IMR-90 (cell line): ENCODE measurements around the gene CDKN1C. TPM values are rescaled to one million over a fixed set of nuclear protein-coding genes. Genes with fewer than 3 reads are reported as not detected.

Experiments used
- ATAC-seq: fragments of 200-7000 bp; cut with Tn5 transposase; 2 replicates; pipeline ENCODE4 v1.9.1; 2020; ENCODE audit warnings: low read depth, mild to moderate bottlenecking, moderate library complexity
- BruUV-seq: library from RNA; stranded (reverse); fragments of 400-500 nt; replicated peaks from 2 replicates; lab custom pipeline; 2021; lab: Mats Ljungman, UMichigan
- CTCF ChIA-PET: fragments of 300-600 bp; formaldehyde crosslinking; extraction: SDS; loops from one replicate; lab custom pipeline; 2021; ENCODE audit warnings: antibody characterized with exemption; lab: Yijun Ruan, JAX
- POLR2A ChIA-PET: fragments of 300-600 bp; sonication (Branson Sonifier 250); formaldehyde crosslinking; loops from one replicate; lab custom pipeline; 2022; ENCODE audit warnings: antibody characterized with exemption; ENCODE audit not compliant: unreplicated experiment; lab: Charles Lee
- DNase-seq: peaks from one replicate; pipeline ENCODE4 v3.0.0; 2013
- H2AFZ ChIP-seq: replicated peaks from 2 replicates; pipeline ENCODE3; 2013; ENCODE audit warnings: low read length, mild to moderate bottlenecking; ENCODE audit not compliant: poor library complexity
- H2AK5ac ChIP-seq: 2 replicates; pipeline ENCODE4 v1.6.1; 2013; ENCODE audit warnings: low read depth, low read length, inconsistent platforms
- H2AK9ac ChIP-seq: replicated peaks from 2 replicates; pipeline ENCODE3; 2013; ENCODE audit warnings: mild to moderate bottlenecking, low read depth, low read length, moderate library complexity; ENCODE audit not compliant: poor library complexity
- H2BK120ac ChIP-seq: 2 replicates; pipeline ENCODE4 v1.6.1; 2013; ENCODE audit warnings: low read depth, low read length, inconsistent platforms
- H2BK15ac ChIP-seq: 3 replicates; pipeline ENCODE4 v1.6.1; 2013; ENCODE audit warnings: low read depth, low read length, inconsistent platforms
- H2BK20ac ChIP-seq: 2 replicates; pipeline ENCODE4 v1.6.1; 2013; ENCODE audit warnings: low read depth, mild to moderate bottlenecking, inconsistent platforms, low read length, moderate library complexity
- H2BK5ac ChIP-seq: 2 replicates; pipeline ENCODE4 v1.6.1; 2013; ENCODE audit warnings: mild to moderate bottlenecking, low read depth, low read length, inconsistent platforms; ENCODE audit not compliant: poor library complexity, severe bottlenecking
- H3K14ac ChIP-seq: replicated peaks from 2 replicates; pipeline ENCODE4 v1.6.1; 2013; ENCODE audit warnings: low read depth, low read length, inconsistent platforms
- H3K18ac ChIP-seq: 2 replicates; pipeline ENCODE4 v1.6.1; 2013; ENCODE audit warnings: low read depth, low read length, control low read depth
- H3K23ac ChIP-seq: 2 replicates; pipeline ENCODE4 v1.6.1; 2013; ENCODE audit warnings: low read depth, low read length, inconsistent platforms
- H3K27ac ChIP-seq: 2 replicates; pipeline ENCODE4 v1.5.1; 2013; ENCODE audit warnings: mild to moderate bottlenecking, control low read depth, low read length; ENCODE audit not compliant: insufficient read depth
- H3K27me3 ChIP-seq: 2 replicates; pipeline ENCODE4 v1.6.1; 2013; ENCODE audit warnings: low read length; ENCODE audit not compliant: control insufficient read depth, insufficient read depth
- H3K36me3 ChIP-seq: 2 replicates; pipeline ENCODE4 v1.6.1; 2013; ENCODE audit warnings: low read length, mixed read lengths; ENCODE audit not compliant: control insufficient read depth, insufficient read depth
- H3K4ac ChIP-seq: 2 replicates; pipeline ENCODE4 v1.6.1; 2013; ENCODE audit warnings: low read depth, low read length, inconsistent platforms
- H3K4me1 ChIP-seq: 2 replicates; pipeline ENCODE4 v1.6.1; 2013; ENCODE audit warnings: low read length, mixed read lengths; ENCODE audit not compliant: control insufficient read depth, insufficient read depth
- H3K4me2 ChIP-seq: 2 replicates; pipeline ENCODE4 v1.6.1; 2013; ENCODE audit warnings: low read depth, mild to moderate bottlenecking, control low read depth, low read length, moderate library complexity
- H3K4me3 ChIP-seq: 2 replicates; pipeline ENCODE4 v1.5.1; 2013; ENCODE audit warnings: low read depth, mild to moderate bottlenecking, control low read depth, low read length, moderate library complexity; ENCODE audit not compliant: insufficient read depth
- H3K56ac ChIP-seq: 2 replicates; pipeline ENCODE4 v1.6.1; 2013; ENCODE audit warnings: low read length, inconsistent platforms; ENCODE audit not compliant: insufficient read depth; ENCODE audit errors: extremely low read depth
- H3K79me1 ChIP-seq, 2 experiments: 2 replicates each; pipeline ENCODE4 v1.6.1; 2013; ENCODE audit warnings: low read length in 2 of 2, inconsistent platforms in 1 of 2, low read depth in 1 of 2
- H3K9ac ChIP-seq: 2 replicates; pipeline ENCODE4 v1.6.1; 2013; ENCODE audit warnings: low read depth, low read length, control low read depth
- H3K9me1 ChIP-seq: 2 replicates; pipeline ENCODE4 v1.6.1; 2013; ENCODE audit warnings: low read length, inconsistent platforms; ENCODE audit not compliant: insufficient read depth
- H3K9me3 ChIP-seq: 2 replicates; pipeline ENCODE4 v1.6.1; 2013; ENCODE audit warnings: low read length; ENCODE audit not compliant: control insufficient read depth, insufficient read depth
- H4K20me1 ChIP-seq: 2 replicates; pipeline ENCODE4 v1.6.1; 2013; ENCODE audit warnings: low read length, inconsistent platforms; ENCODE audit not compliant: insufficient read depth
- H4K5ac ChIP-seq: 2 replicates; pipeline ENCODE4 v1.6.1; 2013; ENCODE audit warnings: mild to moderate bottlenecking, low read depth, low read length, control low read depth
- H4K8ac ChIP-seq, 2 experiments: 2 replicates each; pipeline ENCODE4 v1.6.1; 2013; ENCODE audit warnings: low read depth in 2 of 2, low read length in 2 of 2, control low read depth in 1 of 2, inconsistent platforms in 1 of 2
- H4K91ac ChIP-seq: 2 replicates; pipeline ENCODE4 v1.6.1; 2013; ENCODE audit warnings: low read depth, low read length, inconsistent platforms; ENCODE audit not compliant: insufficient read depth
- CHD1 ChIP-seq: IDR thresholded peaks from 2 replicates; pipeline ENCODE4 v1.6.1; 2012; ENCODE audit warnings: low read depth, low read length, improper control_type of control experiment
- MAFK ChIP-seq: IDR thresholded peaks from 2 replicates; pipeline ENCODE4 v1.6.1; 2012; ENCODE audit warnings: low read depth, low read length, improper control_type of control experiment
- NFE2L2 ChIP-seq: fragments of 150-350 bp; IDR thresholded peaks from 2 replicates; pipeline ENCODE4 v1.6.1; 2016; ENCODE audit warnings: low read depth, mild to moderate bottlenecking, low read length
- RAD21 ChIP-seq: IDR thresholded peaks from 2 replicates; pipeline ENCODE4 v1.6.1; 2012; ENCODE audit warnings: low read length, improper control_type of control experiment
- SMC3 ChIP-seq: fragments of 150-350 bp; IDR thresholded peaks from 2 replicates; pipeline ENCODE4 v1.6.1; 2016; ENCODE audit warnings: low read depth, mild to moderate bottlenecking, antibody characterized with exemption, low read length, moderate library complexity
- WGBS, 2 experiments: methylation state at CpG; one replicate each; pipeline versions ENCODE4 v1.1.5 to v1.1.7; 2013; ENCODE audit warnings: missing lambda C conversion rate in 2 of 2; ENCODE audit not compliant: insufficient read length in 1 of 2; ENCODE audit errors: extremely low coverage in 2 of 2; 5-methylcytosine and 5-hydroxymethylcytosine counted together
- dilution Hi-C: fragments of 300-500 bp; cut with HindIII; formaldehyde crosslinking; loops from one replicate; pipeline ENCODE4 v1.14.3; 2018; ENCODE audit warnings: low sequenced_read_pairs; ENCODE audit not compliant: unreplicated experiment
- in situ Hi-C: fragments of 300-500 bp; cut with MboI; formaldehyde crosslinking; loops from 3 replicates; pipeline ENCODE4 v1.14.3; 2019; ENCODE audit warnings: low sequenced_read_pairs, inconsistent platforms, mixed read lengths
- intact Hi-C: fragments of 100-400 bp; cut with micrococcal nuclease; formaldehyde crosslinking; loops from 2 replicates; pipeline ENCODE4 v1.10.0; 2022
- polyA plus RNA-seq, 3 experiments: library from polyadenylated mRNA; depleted of rRNA; stranded (reverse); fragments of >200 nt; gene quantifications; 2 replicates each; pipeline ENCODE4 v1.2.3, GENCODE V29; 2012; ENCODE audit warnings: low replicate concordance in 1 of 3
- total RNA-seq: library from RNA; depleted of rRNA; stranded (reverse); fragments of >200 nt; gene quantifications from 2 replicates; pipeline ENCODE4 v1.2.3, GENCODE V29; 2012
- TF ChIP-seq, protein P1 (sequence below): fragments of 150-350 bp; IDR thresholded peaks from 2 replicates; pipeline ENCODE4 v1.6.1; 2017; ENCODE audit warnings: mild to moderate bottlenecking, antibody characterized with exemption, low read length, low read depth
- TF ChIP-seq, protein P2 (sequence below): conservative IDR thresholded peaks from 2 replicates; pipeline ENCODE4 v1.5.1; 2012; ENCODE audit warnings: mild to moderate bottlenecking, low read depth, low read length, improper control_type of control experiment

Gene CDKN1C
- total and polyA plus RNA-seq, 2 of the 4 experiments (the other 2 are of a cell fraction) = 1.6 to 3.0 TPM

DNA sequence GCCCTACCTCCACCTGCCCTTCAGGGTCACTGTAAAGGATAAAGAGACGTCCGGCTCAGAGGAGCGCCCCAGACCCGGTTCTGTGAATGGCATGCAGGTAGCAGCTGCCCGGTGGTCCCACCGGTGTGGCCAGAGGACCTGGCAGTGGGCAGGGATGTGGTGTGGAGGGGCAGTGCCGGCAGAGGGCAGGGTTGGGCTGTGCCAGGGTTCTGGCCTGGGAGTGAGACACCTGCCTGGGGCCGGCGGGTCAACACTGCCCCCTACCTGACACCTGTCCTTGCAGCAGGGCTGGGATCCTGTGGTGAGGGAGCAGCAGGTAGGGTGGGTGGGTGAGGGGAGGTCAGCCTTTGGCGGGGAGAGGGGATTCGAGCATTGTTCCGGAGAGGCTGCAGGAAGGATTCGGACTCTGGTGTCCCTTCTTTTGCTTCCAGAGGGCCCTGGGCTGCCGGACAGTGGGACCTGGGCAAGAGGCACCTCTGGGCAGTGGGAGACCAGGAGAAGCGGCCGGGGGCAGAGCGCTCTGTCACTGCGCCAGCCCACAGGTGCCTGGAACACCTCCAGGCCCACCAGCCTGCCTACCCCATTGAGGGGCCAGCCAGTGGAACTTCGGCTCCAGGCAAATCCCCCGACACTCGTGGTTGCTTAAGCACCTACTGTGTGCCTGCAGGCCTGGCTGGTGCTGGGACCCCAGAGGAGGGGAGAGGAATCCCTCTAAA is 45.3 kb upstream of the CDKN1C start:
- Histone ChIP-seq H3K56ac (0 out of 2 replicates have a peak overlapping the region, but pooled peaks have one; percentile 44), H2BK120ac (peak overlapping the region; percentile 95), H3K18ac (no peak overlapping the region), H3K4me1 (peaks cover 16% of the 10 kb centered on the region), H2BK5ac (peak overlapping the region; percentile 27), H2AK5ac (peak overlapping the region; percentile 90), H3K4me3 (peak overlapping the region; percentile 92), H3K36me3 (no peaks in the 10 kb centered on the region), H3K14ac (peak overlapping the region; percentile 68; the same call in 1 of the 2 replicates), H4K20me1 (peaks cover 18% of the 10 kb centered on the region), H2BK15ac (peak overlapping the region; percentile 94; the same call in 1 of the 3 replicates), H2AFZ (peak overlapping the region; percentile 90), H3K27me3 (no peaks in the 10 kb centered on the region), H4K91ac (peak overlapping the region; percentile 72), H4K5ac (peak overlapping the region; percentile 28; the same call in 1 of the 2 replicates), H3K23ac (peak overlapping the region; percentile 84; the same call in 1 of the 2 replicates), H3K9me1 (peaks cover 10% of the 10 kb centered on the region), H3K9me3 (no peaks in the 10 kb centered on the region), H3K4ac (peak overlapping the region; percentile 96), H2AK9ac (peak overlapping the region; percentile 56), H3K27ac (peak overlapping the region; percentile 53), H3K4me2 (peak overlapping the region; percentile 56), H3K9ac (0 out of 2 replicates have a peak overlapping the region, but pooled peaks have one; percentile 4), H2BK20ac (peak overlapping the region; percentile 96), H3K79me1 (peaks cover 6 to 27% of the 10 kb centered on the region in 2 experiments; a peak in 3 of 4 replicates), H4K8ac (peak overlapping the region; percentile 72 to 88; a peak in 3 of 4 replicates)
- in situ Hi-C loops = no loop called here
- ChIA-PET CTCF (interaction anchor here (1.0 to 1.4 kb wide), 2 partner anchors 38 to 39 kb away, joined by 3 read pairs; no protein-coding TSS in a partner anchor), POLR2A (no interaction called here)
- 46% methylated on average over 8 of the region's 21 CpGs; no CpG with 5 or more reads in 1 of the 2 experiments for WGBS, 2 experiments
- peak; percentile 23 for DNase-seq
- 0 out of 2 replicates have a peak, but pooled peaks have one; percentile 3 for ATAC-seq
- dilution Hi-C loops = no loop called here
- TF ChIP-seq, protein P1, sequence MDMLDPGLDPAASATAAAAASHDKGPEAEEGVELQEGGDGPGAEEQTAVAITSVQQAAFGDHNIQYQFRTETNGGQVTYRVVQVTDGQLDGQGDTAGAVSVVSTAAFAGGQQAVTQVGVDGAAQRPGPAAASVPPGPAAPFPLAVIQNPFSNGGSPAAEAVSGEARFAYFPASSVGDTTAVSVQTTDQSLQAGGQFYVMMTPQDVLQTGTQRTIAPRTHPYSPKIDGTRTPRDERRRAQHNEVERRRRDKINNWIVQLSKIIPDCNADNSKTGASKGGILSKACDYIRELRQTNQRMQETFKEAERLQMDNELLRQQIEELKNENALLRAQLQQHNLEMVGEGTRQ = no peak
- TF ChIP-seq, protein P2, sequence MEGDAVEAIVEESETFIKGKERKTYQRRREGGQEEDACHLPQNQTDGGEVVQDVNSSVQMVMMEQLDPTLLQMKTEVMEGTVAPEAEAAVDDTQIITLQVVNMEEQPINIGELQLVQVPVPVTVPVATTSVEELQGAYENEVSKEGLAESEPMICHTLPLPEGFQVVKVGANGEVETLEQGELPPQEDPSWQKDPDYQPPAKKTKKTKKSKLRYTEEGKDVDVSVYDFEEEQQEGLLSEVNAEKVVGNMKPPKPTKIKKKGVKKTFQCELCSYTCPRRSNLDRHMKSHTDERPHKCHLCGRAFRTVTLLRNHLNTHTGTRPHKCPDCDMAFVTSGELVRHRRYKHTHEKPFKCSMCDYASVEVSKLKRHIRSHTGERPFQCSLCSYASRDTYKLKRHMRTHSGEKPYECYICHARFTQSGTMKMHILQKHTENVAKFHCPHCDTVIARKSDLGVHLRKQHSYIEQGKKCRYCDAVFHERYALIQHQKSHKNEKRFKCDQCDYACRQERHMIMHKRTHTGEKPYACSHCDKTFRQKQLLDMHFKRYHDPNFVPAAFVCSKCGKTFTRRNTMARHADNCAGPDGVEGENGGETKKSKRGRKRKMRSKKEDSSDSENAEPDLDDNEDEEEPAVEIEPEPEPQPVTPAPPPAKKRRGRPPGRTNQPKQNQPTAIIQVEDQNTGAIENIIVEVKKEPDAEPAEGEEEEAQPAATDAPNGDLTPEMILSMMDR = peak; percentile 56
- no peak for TF ChIP-seq CHD1
- no peak for TF ChIP-seq NFE2L2
- 0 out of 2 replicates have a peak, but pooled peaks have one; percentile 16 for TF ChIP-seq SMC3
- TF ChIP-seq MAFK = no peak
- TF ChIP-seq RAD21 = peak; percentile 52
- intact Hi-C loops = no loop called here
- BruUV-seq = no TSS peak
